SKM-1 treated with dmso at 0.1 percent for 144 hours (cell line): ENCODE measurements around the gene PRAMEF33.
"Not testable (repeated sequence)": the region's sequence is repeated elsewhere in the genome, so short reads cannot be mapped to it uniquely, and the experiment has no call there.

Experiments
- DNase-seq: peaks from one replicate; lab custom pipeline; 2025; ENCODE audit not compliant: unreplicated experiment; lab: John Stamatoyannopoulos, UW

Gene PRAMEF33

GRCh38 chr1:13303239-13303638, at the start of gene PRAMEF33:
Gene PRAMEF33, plus strand, starts transcription at chr1:13303539. Its CDS starts 2,416 bp downstream, at chr1:13305955.
- not testable (repeated sequence) for DNase-seq

DNA sequence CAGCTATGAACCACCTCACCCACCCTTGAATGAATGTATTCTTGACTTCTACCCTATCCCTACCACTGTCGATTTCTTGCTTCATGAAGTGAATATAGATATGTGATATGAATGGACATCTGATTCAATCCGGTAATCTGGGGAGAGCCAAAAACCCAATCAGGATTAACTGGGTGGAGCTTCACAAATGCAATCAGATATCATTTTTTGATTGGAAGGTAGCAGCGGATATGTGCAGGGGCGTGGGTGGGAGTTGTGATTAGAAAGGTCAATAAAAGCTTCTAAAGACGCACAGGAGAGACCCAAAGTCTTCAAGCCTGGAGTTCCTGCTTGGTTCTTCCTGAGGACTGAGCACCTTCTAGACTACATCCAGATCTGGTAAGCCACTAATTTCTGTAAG, 49.4 kb upstream of the PRAMEF33 start, which contains the start of gene PRAMEF5:
TSS of gene PRAMEF5 (plus strand) at position 301 of the 400 bp plus-strand sequence. CDS start 5,071 bp downstream, outside the sequence.
- not testable (repeated sequence) for DNase-seq

DNA sequence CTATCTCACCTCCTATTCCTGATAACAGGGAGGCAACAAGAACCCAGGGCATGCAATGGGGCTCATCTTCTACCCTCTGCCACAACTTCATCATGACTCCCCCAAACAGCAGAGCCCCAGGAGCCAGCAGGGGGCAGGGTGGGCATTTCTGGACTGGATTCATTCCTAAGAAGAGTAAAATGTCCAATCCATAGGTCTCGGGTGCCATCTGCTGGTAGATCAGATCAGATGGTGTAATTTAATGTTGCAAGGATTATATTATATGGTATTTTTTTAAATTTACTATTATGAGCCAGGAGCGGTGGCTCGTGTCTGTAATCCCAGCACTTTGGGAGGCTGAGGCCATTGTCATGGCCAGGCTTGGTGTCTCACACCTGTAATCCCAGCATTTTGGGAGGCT, 38.2 kb upstream of the PRAMEF33 start:
- not testable (repeated sequence) for DNase-seq

DNA sequence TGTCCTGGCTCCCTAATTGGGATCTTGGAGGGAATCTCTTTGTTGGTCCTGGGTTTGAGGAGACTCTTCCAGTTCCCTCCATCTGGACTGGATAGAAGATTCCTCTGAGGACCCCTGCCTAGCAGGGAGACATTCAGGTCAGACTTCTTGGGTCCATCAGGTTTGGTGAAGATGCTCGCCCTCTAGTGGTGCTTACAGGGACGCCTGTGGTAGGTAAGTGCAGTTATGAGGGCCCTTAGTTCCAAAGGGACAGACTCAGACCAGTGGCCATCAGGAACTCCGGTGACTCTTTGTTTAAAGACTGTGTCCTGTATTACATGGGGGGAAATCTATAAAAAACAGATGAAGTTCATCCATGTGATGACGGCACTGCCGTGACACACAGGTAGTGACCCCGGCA, 26.3 kb upstream of the PRAMEF33 start:
- not testable (repeated sequence) for DNase-seq

DNA sequence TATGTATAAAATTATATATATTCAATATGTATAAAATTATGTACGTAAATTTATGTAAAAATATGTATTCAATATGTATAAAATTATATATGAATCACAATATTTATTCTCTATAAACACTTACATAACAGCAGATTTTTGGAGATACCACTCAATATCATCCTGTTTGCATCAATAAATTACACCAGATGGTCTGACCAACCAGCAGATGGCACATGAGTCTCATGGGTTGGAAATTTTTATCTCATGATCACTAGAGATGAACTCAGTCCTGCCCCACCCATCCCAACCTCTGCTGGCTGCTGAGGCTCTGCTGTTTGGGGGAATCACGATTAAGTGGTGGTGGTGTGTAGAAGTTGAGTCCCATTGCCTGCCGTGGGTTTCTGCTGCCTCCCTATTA, 23.7 kb upstream of the PRAMEF33 start:
- not testable (repeated sequence) for DNase-seq

DNA sequence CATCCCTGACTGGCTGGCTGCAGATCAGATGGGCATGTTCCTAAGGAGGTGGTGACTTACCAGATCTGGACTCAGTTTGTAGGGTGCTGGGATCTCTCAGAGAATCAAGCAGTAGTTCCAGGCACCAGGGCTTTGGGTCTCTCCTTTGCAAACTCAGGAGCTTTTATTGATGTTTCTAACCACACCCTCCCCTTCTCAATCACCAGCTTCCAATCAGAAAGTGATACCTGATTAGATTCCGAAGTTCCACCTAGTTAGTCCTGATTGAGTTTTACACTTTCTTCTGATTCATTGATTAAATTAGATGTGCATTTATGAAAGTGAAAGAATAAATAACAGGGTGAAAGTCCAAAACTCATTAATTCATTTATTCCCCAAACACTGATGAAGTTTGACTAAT, 18.3 kb upstream of the PRAMEF33 start, which contains the start of gene PRAMEF8:
TSS of gene PRAMEF8 (minus strand) at position 101 of the 400 bp plus-strand sequence. CDS start 1,046 bp downstream, outside the sequence.
- DNase-seq, result not testable (repeated sequence)

- not testable (repeated sequence) for DNase-seq
Measured at GRCh38 chr1:13289030-13289429, 14.3 kb upstream of the PRAMEF33 start.

- DNase-seq, result not testable (repeated sequence)
Measured at GRCh38 chr1:13297216-13297931, 6.0 kb upstream of the PRAMEF33 start.

DNA sequence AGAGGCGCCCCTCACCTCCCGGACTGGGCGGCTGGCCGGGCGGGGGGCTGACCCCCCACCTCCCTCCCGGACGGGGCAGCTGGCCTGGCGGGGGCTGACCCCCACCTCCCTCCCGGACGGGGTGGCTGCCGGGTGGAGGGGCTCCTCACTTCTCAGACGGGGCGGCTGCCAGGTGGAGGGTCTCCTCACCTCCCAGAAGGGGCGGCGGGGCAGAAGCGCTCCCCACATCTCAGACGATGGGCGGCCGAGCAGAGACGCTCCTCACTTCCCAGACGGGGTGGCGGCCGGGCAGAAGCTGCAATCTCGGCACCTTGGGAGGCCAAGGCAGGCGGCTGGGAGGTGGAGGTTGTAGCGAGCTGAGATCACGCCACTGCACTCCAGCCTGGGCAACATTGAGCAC, 4.6 kb upstream of the PRAMEF33 start:
- DNase-seq, result not testable (repeated sequence)

- DNase-seq, result not testable (repeated sequence)
Measured at GRCh38 chr1:13302197-13302596, 1.1 kb upstream of the PRAMEF33 start.

DNA sequence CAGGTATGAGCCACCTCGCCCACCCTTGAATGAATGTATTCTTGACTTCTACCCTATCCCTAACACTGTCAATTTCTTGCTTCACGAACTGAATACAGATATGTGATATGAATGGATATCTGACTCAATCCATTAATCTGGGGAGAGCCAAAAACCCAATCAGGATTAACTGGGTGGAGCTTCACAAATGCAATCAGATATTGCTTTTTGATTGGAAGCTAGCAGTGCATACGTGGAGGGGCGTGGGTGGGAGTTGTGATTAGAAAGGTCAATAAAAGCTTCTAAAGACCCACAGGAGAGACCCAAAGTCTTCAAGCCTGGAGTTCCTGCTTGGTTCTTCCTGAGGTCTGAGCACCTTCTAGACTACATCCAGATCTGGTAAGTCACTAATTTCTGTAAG, 11.9 kb downstream of the PRAMEF33 start, which contains the start of gene PRAMEF15:
TSS of gene PRAMEF15 (plus strand) at position 301 of the 400 bp plus-strand sequence. CDS start 2,827 bp downstream, outside the sequence.
- not testable (repeated sequence) for DNase-seq

- not testable (repeated sequence) for DNase-seq
Measured at GRCh38 chr1:13342496-13342895, 39.2 kb downstream of the PRAMEF33 start.

DNA sequence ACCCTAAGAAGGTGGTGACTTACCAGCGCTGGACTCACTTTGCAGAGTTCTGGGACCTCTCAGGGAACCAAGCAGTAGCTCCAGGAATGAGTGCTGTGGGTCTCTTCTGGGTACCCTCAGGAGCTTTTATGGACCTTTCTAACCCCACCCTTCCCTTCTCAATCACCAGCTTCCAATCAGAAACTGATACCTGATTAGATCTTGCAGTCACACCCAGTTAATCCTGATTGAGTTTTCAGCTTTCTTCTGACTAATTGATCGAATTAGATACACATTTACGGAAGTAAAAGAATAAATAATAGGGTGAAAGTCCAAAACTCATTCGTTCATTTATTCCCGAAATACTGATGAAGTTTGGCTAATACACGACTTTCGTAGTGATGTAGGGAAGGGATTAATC, 43.7 kb downstream of the PRAMEF33 start, which contains the start of gene PRAMEF14:
TSS of gene PRAMEF14 (minus strand) at position 101 of the 400 bp plus-strand sequence. CDS start 1,820 bp downstream, outside the sequence.
- DNase-seq, result not testable (repeated sequence)

DNA sequence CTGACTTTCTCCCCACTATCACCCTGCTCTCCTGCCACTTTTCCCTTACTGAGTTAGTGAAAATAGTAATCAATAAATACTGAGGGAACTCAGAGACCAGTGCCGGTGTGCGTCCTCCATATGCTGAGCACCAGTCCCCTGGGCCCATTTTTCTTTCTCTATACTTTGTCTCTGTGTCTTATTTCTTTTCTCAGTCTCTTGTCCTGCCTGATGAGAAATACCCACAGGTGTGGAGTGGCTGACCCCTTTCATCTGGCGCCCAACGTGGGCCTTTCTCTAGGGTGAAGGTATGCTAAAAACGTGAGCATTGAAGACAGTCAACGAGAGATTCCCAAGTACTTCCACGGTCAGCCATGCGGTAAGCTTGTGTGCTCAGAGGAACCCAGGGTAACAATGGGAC, 50.1 kb downstream of the PRAMEF33 start:
- DNase-seq, result not testable (repeated sequence)

DNA sequence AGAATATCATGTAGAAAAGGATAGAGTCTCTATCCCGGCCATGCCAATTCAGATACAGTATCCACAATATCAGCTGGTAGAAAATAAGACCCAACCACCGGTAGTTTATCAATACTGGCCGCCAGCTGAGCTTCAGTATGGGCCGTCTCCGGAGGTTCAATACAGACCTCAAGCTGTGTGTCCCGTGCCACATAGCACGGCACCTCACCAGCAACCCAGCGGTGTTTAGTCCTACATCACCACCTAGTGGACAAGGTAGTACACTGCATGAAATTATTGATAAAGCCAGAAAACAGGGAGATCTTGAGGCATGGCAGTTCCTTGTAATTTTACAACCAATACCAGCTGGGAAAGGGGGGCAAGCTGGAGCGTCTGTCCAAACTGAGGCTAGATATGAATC, 51.1 kb downstream of the PRAMEF33 start:
- DNase-seq, result not testable (repeated sequence)

GRCh38 chr1:13356774-13357173, 53.4 kb downstream of the PRAMEF33 start:
- DNase-seq, result not testable (repeated sequence)
